GM12878 (cell line): ENCODE results near the gene OLA1. TPM values are rescaled to one million over a fixed set of nuclear protein-coding genes. Genes with fewer than 3 reads are reported as not detected.

Experiments
- ATAC-seq: fragments of 200-7000 bp; cut with Tn5 transposase; 3 replicates; pipeline ENCODE4 v1.9.1; 2020; ENCODE audit warnings: mild to moderate bottlenecking, moderate library complexity
- BruUV-seq: library from RNA; stranded (reverse); fragments of 400-500 nt; replicated peaks from 2 replicates; lab custom pipeline; 2021; lab: Mats Ljungman, UMichigan
- CTCF ChIA-PET: fragments of 300-600 bp; sonication (Branson Sonifier 250); formaldehyde crosslinking; extraction: SDS; loops from one replicate; lab custom pipeline; 2021; ENCODE audit warnings: inconsistent platforms; lab: Yijun Ruan, JAX
- POLR2A ChIA-PET: fragments of 350-600 bp; formaldehyde crosslinking; extraction: SDS; loops from one replicate; lab custom pipeline; 2021; ENCODE audit warnings: inconsistent platforms; lab: Charles Lee
- RAD21 ChIA-PET: fragments of 300-600 bp; sonication (Branson Sonifier 250); formaldehyde crosslinking; loops from one replicate; lab custom pipeline; 2023; ENCODE audit warnings: antibody characterized with exemption; ENCODE audit not compliant: unreplicated experiment; lab: Charles Lee
- SMC1A ChIA-PET: fragments of 300-600 bp; sonication (Branson Sonifier 250); formaldehyde crosslinking; loops from one replicate; lab custom pipeline; 2023; ENCODE audit not compliant: unreplicated experiment, uncharacterized antibody; lab: Charles Lee
- DNase-seq: peaks from one replicate; pipeline ENCODE4 v3.0.0-alpha.2; 2011; ENCODE audit warnings: low read depth, low spot score
- FAIRE-seq: peaks from 3 replicates; lab custom pipeline; 2011; peaks lifted over from hg19 to GRCh38; lab: Jason Lieb, UNC
- H2AFZ ChIP-seq: 2 replicates; pipeline ENCODE4 v1.6.0; 2011; ENCODE audit warnings: low read depth, low read length, control low read depth; ENCODE audit not compliant: control insufficient read depth
- H3K27ac ChIP-seq: 2 replicates; pipeline ENCODE4 v1.5.1; 2011; ENCODE audit warnings: control low read depth; ENCODE audit not compliant: control insufficient read depth, insufficient read depth
- H3K27me3 ChIP-seq, 2 experiments: replicated peaks in 1 of 2; 2 replicates each; pipeline versions ENCODE4 v1.6.0 to v1.6.1; 2011; ENCODE audit warnings: low read length in 1 of 2; ENCODE audit not compliant: control insufficient read depth in 2 of 2, insufficient read depth in 2 of 2
- H3K36me3 ChIP-seq, 2 experiments: 2 replicates each; pipeline ENCODE4 v1.5.1; 2011; ENCODE audit warnings: low read length in 1 of 2; ENCODE audit not compliant: control insufficient read depth in 2 of 2, insufficient read depth in 2 of 2
- H3K4me1 ChIP-seq: 2 replicates; pipeline ENCODE4 v1.6.1; 2011; ENCODE audit warnings: mild to moderate bottlenecking, low read length, moderate library complexity, mixed read lengths; ENCODE audit not compliant: control insufficient read depth, insufficient read depth
- H3K4me2 ChIP-seq: 2 replicates; pipeline ENCODE4 v1.6.0; 2011; ENCODE audit warnings: control low read depth; ENCODE audit not compliant: control insufficient read depth, insufficient read depth
- H3K4me3 ChIP-seq: fragments of 200-600 bp; sonication (generic); 2 replicates; pipeline ENCODE4 v1.5.1; 2016
- H3K79me2 ChIP-seq: 2 replicates; pipeline ENCODE4 v1.6.0; 2011; ENCODE audit warnings: low read length; ENCODE audit not compliant: control insufficient read depth, insufficient read depth
- H3K9ac ChIP-seq: 2 replicates; pipeline ENCODE4 v1.8.0; 2011; ENCODE audit warnings: low read length, control low read depth, mixed read lengths; ENCODE audit not compliant: control insufficient read depth, insufficient read depth
- H3K9me3 ChIP-seq: replicated peaks from 3 replicates; pipeline ENCODE4 v1.5.1; 2011; ENCODE audit warnings: mild to moderate bottlenecking, low read length; ENCODE audit not compliant: control insufficient read depth, insufficient read depth
- H4K20me1 ChIP-seq: 2 replicates; pipeline ENCODE4 v1.6.0; 2011; ENCODE audit not compliant: control insufficient read depth, insufficient read depth
- ASH2L ChIP-seq: fragments of 300-600, 200-600 bp; sonication (generic); IDR thresholded peaks from 2 replicates; pipeline ENCODE4 v1.6.1; 2017; ENCODE audit warnings: low read depth, mild to moderate bottlenecking, borderline replicate concordance
- CEBPZ ChIP-seq: fragments of 150-350 bp; IDR thresholded peaks from 2 replicates; pipeline ENCODE4 v1.6.1; 2016; ENCODE audit warnings: low read depth, low read length
- SPI1 ChIP-seq: IDR thresholded peaks from 2 replicates; pipeline ENCODE4 v1.6.1; 2011; ENCODE audit warnings: low read depth, mild to moderate bottlenecking, low read length, moderate library complexity, borderline replicate concordance; ENCODE audit not compliant: insufficient read depth
- SRF ChIP-seq, 2 experiments: IDR thresholded peaks; 2 replicates each; pipeline ENCODE4 v1.6.1; 2011; ENCODE audit warnings: low read depth in 2 of 2, low read length in 2 of 2, mild to moderate bottlenecking in 1 of 2, moderate library complexity in 1 of 2
- TCF12 ChIP-seq: IDR thresholded peaks from 2 replicates; pipeline ENCODE4 v1.6.1; 2011; ENCODE audit warnings: low read depth, mild to moderate bottlenecking, low read length
- WRNIP1 ChIP-seq: IDR thresholded peaks from 2 replicates; pipeline ENCODE4 v1.6.1; 2011; ENCODE audit warnings: low read depth, low read length, improper control_type of control experiment, borderline replicate concordance
- ZNF24 ChIP-seq: fragments of 450-650 bp; IDR thresholded peaks from 2 replicates; pipeline ENCODE4 v1.6.1; 2017; ENCODE audit warnings: antibody characterized with exemption, mild to moderate bottlenecking
- WGBS: methylation state at CpG from one replicate; pipeline ENCODE4 v1.1.6; 2016; ENCODE audit warnings: low lambda C conversion rate; ENCODE audit not compliant: insufficient replicate concordance, insufficient coverage; ENCODE audit errors: missing lambda C conversion rate; 5-methylcytosine and 5-hydroxymethylcytosine counted together
- in situ Hi-C: fragments of 300-500 bp; cut with MboI; formaldehyde crosslinking; loops from 9 replicates; pipeline ENCODE4 v1.14.3; 2018; ENCODE audit warnings: mixed read lengths
- intact Hi-C: fragments of 100-400 bp; cut with micrococcal nuclease; formaldehyde crosslinking; loops from one replicate; pipeline ENCODE4 v1.14.2; 2022; ENCODE audit not compliant: unreplicated experiment
- polyA plus RNA-seq, 11 experiments: library from polyadenylated mRNA; depleted of rRNA in 4 of 11; unstranded in 6 of 11; stranded (reverse) in 5 of 11; fragments of >200 nt; fragmentation: Nextera tagmentation in 4 of 11; fragmentation: Illumina TruSeq in 1 of 11; extraction: Ambion mirVana in 4 of 11; extraction: Trizol in 1 of 11; gene quantifications; 1 replicate in 1 of 11; 2 replicates in 10 of 11; pipeline versions ENCODE4 v1.2.1 to v1.2.3, GENCODE V29; 2011 to 2016; ENCODE audit warnings: inconsistent platforms in 2 of 11, missing spikeins in 2 of 11, low read depth in 1 of 11
- total RNA-seq, 4 experiments: library from RNA; depleted of rRNA in 3 of 4; stranded (reverse); fragments of >200 nt in 3 of 4; fragmentation: Illumina TruSeq in 1 of 4; extraction: Trizol in 1 of 4; gene quantifications; 2 replicates each; pipeline versions ENCODE4 v1.2.1 to v1.2.3, GENCODE V29; 2013 to 2021

OLA1 gene
- total and polyA plus RNA-seq, 10 of the 15 experiments (the other 5 are each of a cell fraction or from before 2014, with no cell fraction given) = 107 to 238 (median 142) TPM

GRCh38 chr2:174184915-174185314 is 63.4 kb downstream of the OLA1 start:
- H3K4me3 ChIP-seq = no peak overlapping the region
- TF ChIP-seq ZNF24 (0 out of 2 replicates have a peak, but pooled peaks have one; percentile 12), CEBPZ (no peak)
- TF ChIP-seq, all 136 proteins: peak for 1
- Histone ChIP-seq H3K36me3 (peaks cover 0 to 2% of the 10 kb centered on the region in 2 experiments; a peak in 2 of 4 replicates), H3K79me2 (peaks cover 7% of the 10 kb centered on the region), H3K27me3 (no peaks in the 10 kb centered on the region), H2AFZ (no peak overlapping the region), H3K9ac (no peak overlapping the region), H3K9me3 (no peaks in the 10 kb centered on the region), H3K4me1 (peaks cover 8% of the 10 kb centered on the region; the same call in 1 of the 2 replicates), H3K4me2 (peak overlapping the region; percentile 40; the same call in 1 of the 2 replicates), H3K27ac (peak overlapping the region; percentile 13; the same call in 1 of the 2 replicates), H4K20me1 (no peaks in the 10 kb centered on the region)
- FAIRE-seq (no peak), DNase-seq (no peak), ATAC-seq (peak; percentile 84)
- ChIA-PET SMC1A (interaction anchor here (1.7 kb wide), 1 partner anchor 8 kb away, joined by 4 read pairs; no protein-coding TSS in a partner anchor), POLR2A (no interaction called here), RAD21 (no interaction called here), CTCF (no interaction called here)
- intact Hi-C loops (no loop called here), in situ Hi-C loops (no loop called here)
- BruUV-seq = no TSS peak
- WGBS = 5% methylated on average over 1 of the region's 1 CpG

DNA sequence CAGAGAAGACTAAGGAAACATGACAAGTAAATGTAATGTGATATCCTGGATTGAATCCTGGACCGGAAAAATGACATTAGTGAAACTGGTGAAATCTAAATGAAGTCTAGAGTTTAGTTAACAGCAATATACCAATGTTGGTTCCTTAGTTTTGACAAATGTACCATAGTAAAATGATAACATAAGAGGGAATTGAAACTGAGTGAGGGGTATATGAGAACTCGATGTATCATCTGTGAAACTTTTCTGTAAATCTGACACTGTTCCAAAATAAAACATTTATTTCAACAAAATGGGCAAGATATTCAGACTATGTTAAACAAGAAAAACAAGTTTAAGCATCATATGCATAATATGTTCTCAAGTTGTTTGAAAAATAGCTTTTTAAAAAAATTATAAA is 63.8 kb downstream of the OLA1 start:
- H3K9me3 ChIP-seq = no peaks in the 10 kb centered on the region
- DNase-seq = no peak
- WGBS = 46% methylated on average over 2 of the region's 2 CpGs
- no peak for TF ChIP-seq SRF (IDR thresholded peaks at IDR 0.05; ENCODE audit: low read depth in 2 of 2, low read length in 2 of 2)
- TF ChIP-seq TCF12 = no peak
- TF ChIP-seq WRNIP1 = no peak
- TF ChIP-seq SPI1 = peak; percentile 53; the same call in 1 of the 2 replicates
- TF ChIP-seq ASH2L = no peak
- peak overlapping the region; percentile 13; the same call in 1 of the 2 replicates for H3K27ac ChIP-seq
- no peak overlapping the region for H3K4me3 ChIP-seq
- no peak overlapping the region for H3K4me2 ChIP-seq
- intact Hi-C loops (no loop called here), in situ Hi-C loops (no loop called here)
- ChIA-PET POLR2A (no interaction called here), SMC1A (interaction anchor here (1.7 kb wide), 1 partner anchor 9 kb away, joined by 4 read pairs; no protein-coding TSS in a partner anchor), RAD21 (no interaction called here), CTCF (no interaction called here)
- no TSS peak for BruUV-seq
- no peak overlapping the region for H3K9ac ChIP-seq
- H4K20me1 ChIP-seq = no peaks in the 10 kb centered on the region
- peak; percentile 80 for ATAC-seq
- no peak for FAIRE-seq
- H3K27me3 ChIP-seq = no peaks in the 10 kb centered on the region
- peaks cover 0 to 2% of the 10 kb centered on the region in 2 experiments; a peak in 2 of 4 replicates for H3K36me3 ChIP-seq
- H3K4me1 ChIP-seq = peaks cover 8% of the 10 kb centered on the region; the same call in 1 of the 2 replicates
- H3K79me2 ChIP-seq = peaks cover 7% of the 10 kb centered on the region
- H2AFZ ChIP-seq = no peak overlapping the region
